Measurements from ENCODE around the gene DCBLD2. TPM values are rescaled to one million over a fixed set of nuclear protein-coding genes. Genes with fewer than 3 reads are reported as not detected.
"Not testable (repeated sequence)": the region's sequence is repeated elsewhere in the genome, so short reads cannot be mapped to it uniquely, and the experiment has no call there.

DCBLD2 gene
- total and polyA plus RNA-seq, 9 of the 15 experiments (the other 6 are each of a cell fraction or from before 2014, with no cell fraction given): 2.7 to 14.6 (median 7.4) TPM

DNA sequence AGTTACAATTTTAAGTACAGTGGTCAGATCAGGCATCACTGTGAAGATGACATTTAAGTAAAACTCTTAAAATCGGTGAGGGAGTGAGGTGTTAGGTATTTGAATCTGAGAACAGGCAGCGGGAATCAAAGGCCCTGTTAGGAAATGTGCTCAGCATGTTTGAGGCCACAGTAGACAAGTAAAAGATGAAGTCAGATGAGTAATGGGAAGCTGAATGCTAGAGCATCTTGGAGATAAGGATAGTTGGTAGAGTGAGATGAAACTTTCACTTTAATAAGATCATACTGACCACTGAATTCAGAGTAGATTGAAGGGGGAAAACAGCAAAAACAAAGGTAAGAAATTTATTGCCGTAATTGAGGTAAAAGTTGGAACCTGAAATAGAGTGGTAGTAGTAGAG lies 61.6 kb downstream of the DCBLD2 start (continued):
- TF ChIP-seq ESRRB (CRISPR knock-in tag; IDR thresholded peaks at IDR 0.05; ENCODE audit: borderline replicate concordance) (no peak), ZNF146 (CRISPR knock-in tag; IDR thresholded peaks at IDR 0.05; ENCODE audit: unreplicated experiment) (no peak)
- TF ChIP-seq, protein P1, sequence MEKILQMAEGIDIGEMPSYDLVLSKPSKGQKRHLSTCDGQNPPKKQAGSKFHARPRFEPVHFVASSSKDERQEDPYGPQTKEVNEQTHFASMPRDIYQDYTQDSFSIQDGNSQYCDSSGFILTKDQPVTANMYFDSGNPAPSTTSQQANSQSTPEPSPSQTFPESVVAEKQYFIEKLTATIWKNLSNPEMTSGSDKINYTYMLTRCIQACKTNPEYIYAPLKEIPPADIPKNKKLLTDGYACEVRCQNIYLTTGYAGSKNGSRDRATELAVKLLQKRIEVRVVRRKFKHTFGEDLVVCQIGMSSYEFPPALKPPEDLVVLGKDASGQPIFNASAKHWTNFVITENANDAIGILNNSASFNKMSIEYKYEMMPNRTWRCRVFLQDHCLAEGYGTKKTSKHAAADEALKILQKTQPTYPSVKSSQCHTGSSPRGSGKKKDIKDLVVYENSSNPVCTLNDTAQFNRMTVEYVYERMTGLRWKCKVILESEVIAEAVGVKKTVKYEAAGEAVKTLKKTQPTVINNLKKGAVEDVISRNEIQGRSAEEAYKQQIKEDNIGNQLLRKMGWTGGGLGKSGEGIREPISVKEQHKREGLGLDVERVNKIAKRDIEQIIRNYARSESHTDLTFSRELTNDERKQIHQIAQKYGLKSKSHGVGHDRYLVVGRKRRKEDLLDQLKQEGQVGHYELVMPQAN (IDR thresholded peaks at IDR 0.05; ENCODE audit: borderline replicate concordance): no peak

DNA sequence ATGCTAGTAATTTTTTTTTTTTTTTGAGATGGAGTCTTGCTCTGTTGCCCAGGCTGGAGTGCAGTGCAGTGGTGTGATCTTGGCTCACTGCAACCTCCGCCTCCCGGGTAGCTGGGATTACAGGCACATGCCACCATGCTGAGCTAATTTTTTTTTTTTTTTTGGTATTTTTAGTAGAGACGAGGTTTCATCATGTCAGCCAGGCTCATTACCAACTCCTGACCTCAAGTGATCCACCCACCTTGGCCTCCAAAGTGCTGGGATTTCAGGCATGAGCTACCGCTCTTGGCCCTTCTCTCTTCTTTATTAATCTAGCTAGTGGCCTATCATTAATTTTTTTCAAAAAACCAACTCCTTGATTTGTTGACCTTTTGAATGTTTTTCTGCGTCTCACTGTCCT lies 70.4 kb downstream of the DCBLD2 start:
- H3K9me3 ChIP-seq (replicated peaks; ENCODE audit: control insufficient read depth, insufficient read depth, low read depth, low read length); in situ Hi-C loops (cut with MboI); H2AFZ ChIP-seq (ENCODE audit: low read depth, low read length); intact Hi-C loops (cut with micrococcal nuclease); H3K4me1 ChIP-seq (replicated peaks in 1 of 2; ENCODE audit: control insufficient read depth in 2 of 2, insufficient read depth in 2 of 2, low read length in 2 of 2); H3K4me2 ChIP-seq (ENCODE audit: insufficient read depth, low read length); H3K9me1 ChIP-seq (ENCODE audit: control insufficient read depth, insufficient read depth, low read length); ATAC-seq; H3K27me3 ChIP-seq (ENCODE audit: control insufficient read depth in 2 of 2, insufficient read depth in 2 of 2, low read length in 2 of 2); H3K36me3 ChIP-seq (ENCODE audit: control insufficient read depth, insufficient read depth, low read length); H4K20me1 ChIP-seq (replicated peaks; ENCODE audit: control insufficient read depth, insufficient read depth, low read length); H3K4me3 ChIP-seq; DNase-seq (ENCODE audit: extremely low read depth in 1 of 4, low spot score in 3 of 4); H3K9ac ChIP-seq (ENCODE audit: insufficient read depth in 1 of 2, low read depth in 2 of 2, low read length in 2 of 2); H3K79me2 ChIP-seq (ENCODE audit: control insufficient read depth, insufficient read depth, low read length); H3K27ac ChIP-seq (ENCODE audit: extremely low read depth, low read depth, low read length); BruUV-seq (replicated peaks); FAIRE-seq: not testable (repeated sequence)
- CTCF ChIA-PET (ENCODE audit: low intra/inter-chr PET ratio): interaction anchor here (0.7 kb wide), 1 partner anchor 237 kb away, joined by 3 read pairs; no protein-coding TSS in a partner anchor
- POLR2A ChIA-PET: interaction anchor here (0.7 kb wide), 1 partner anchor 570 kb away, joined by 3 read pairs; no protein-coding TSS in a partner anchor
- WGBS (ENCODE audit: insufficient coverage, low coverage, missing lambda C conversion rate): 92% methylated on average over 3 of the region's 5 CpGs
